Astrocyte (in vitro differentiated cells and primary cell): Measurements from ENCODE around the gene BLVRA. TPM values are rescaled to one million over a fixed set of nuclear protein-coding genes. Genes with fewer than 3 reads are reported as not detected.
"Not testable (repeated sequence)": the region's sequence is repeated elsewhere in the genome, so short reads cannot be mapped to it uniquely, and the experiment has no call there.

Source experiments
- DNase-seq: peaks from one replicate; pipeline ENCODE4 v3.0.0-alpha.2; 2010; ENCODE audit warnings: low read depth
- FAIRE-seq: peaks from 2 replicates; lab custom pipeline; 2011; peaks lifted over from hg19 to GRCh38; lab: Jason Lieb, UNC
- H2AFZ ChIP-seq: 2 replicates; pipeline ENCODE4 v1.6.0; 2012; ENCODE audit warnings: low read depth, low read length, inconsistent platforms
- H3K27ac ChIP-seq: 2 replicates; pipeline ENCODE4 v1.5.1; 2011; ENCODE audit warnings: low read depth, low read length, inconsistent platforms
- H3K27me3 ChIP-seq: 2 replicates; pipeline ENCODE4 v1.6.0; 2011; ENCODE audit warnings: low read length, inconsistent platforms; ENCODE audit not compliant: insufficient read depth
- H3K36me3 ChIP-seq: 2 replicates; pipeline ENCODE4 v1.5.1; 2011; ENCODE audit warnings: low read length, inconsistent platforms; ENCODE audit not compliant: insufficient read depth
- H3K4me1 ChIP-seq: 2 replicates; pipeline ENCODE4 v1.5.1; 2011; ENCODE audit warnings: low read length, inconsistent platforms; ENCODE audit not compliant: insufficient read depth
- H3K4me2 ChIP-seq: 2 replicates; pipeline ENCODE4 v1.6.0; 2012; ENCODE audit warnings: low read length, inconsistent platforms
- H3K4me3 ChIP-seq: 2 replicates; pipeline ENCODE4 v1.5.1; 2011; ENCODE audit warnings: low read depth, mild to moderate bottlenecking, low read length, inconsistent platforms; ENCODE audit not compliant: insufficient read depth
- H3K79me2 ChIP-seq: 2 replicates; pipeline ENCODE4 v1.6.0; 2012; ENCODE audit warnings: mild to moderate bottlenecking, low read length, inconsistent platforms; ENCODE audit not compliant: insufficient read depth
- H3K9ac ChIP-seq: 2 replicates; pipeline ENCODE4 v1.6.0; 2012; ENCODE audit warnings: mild to moderate bottlenecking, low read length, inconsistent platforms
- H3K9me3 ChIP-seq: 2 replicates; pipeline ENCODE4 v1.5.1; 2012; ENCODE audit warnings: low read depth, mild to moderate bottlenecking, low read length, inconsistent platforms; ENCODE audit not compliant: insufficient read depth
- H4K20me1 ChIP-seq: 2 replicates; pipeline ENCODE4 v1.6.0; 2012; ENCODE audit warnings: low read length, inconsistent platforms; ENCODE audit not compliant: insufficient read depth
- H3K27ac Mint-ChIP-seq: one replicate; pipeline ENCODE4 v1.8.0; 2021; ENCODE audit warnings: mild to moderate bottlenecking, mixed read lengths; ENCODE audit not compliant: unreplicated experiment
- H3K27me3 Mint-ChIP-seq: one replicate; pipeline ENCODE4 v1.8.0; 2021; ENCODE audit warnings: low read depth, mixed read lengths; ENCODE audit not compliant: unreplicated experiment
- H3K36me3 Mint-ChIP-seq: one replicate; pipeline ENCODE4 v1.8.0; 2021; ENCODE audit warnings: low read depth, mixed read lengths; ENCODE audit not compliant: unreplicated experiment
- H3K4me1 Mint-ChIP-seq: one replicate; pipeline ENCODE4 v1.8.0; 2021; ENCODE audit warnings: low read depth, mixed read lengths; ENCODE audit not compliant: unreplicated experiment
- H3K4me3 Mint-ChIP-seq: one replicate; pipeline ENCODE4 v1.8.0; 2021; ENCODE audit warnings: mild to moderate bottlenecking, moderate library complexity, mixed read lengths; ENCODE audit not compliant: unreplicated experiment
- H3K9me3 Mint-ChIP-seq: one replicate; pipeline ENCODE4 v1.8.0; 2021; ENCODE audit warnings: mild to moderate bottlenecking, mixed read lengths; ENCODE audit not compliant: unreplicated experiment
- EZH2 ChIP-seq: IDR thresholded peaks from 2 replicates; pipeline ENCODE4 v1.6.1; 2012; ENCODE audit warnings: mild to moderate bottlenecking, low read length, inconsistent platforms; ENCODE audit not compliant: insufficient read depth
- total RNA-seq: library from RNA; stranded (reverse); gene quantifications from 2 replicates; pipeline ENCODE4 v1.2.1, GENCODE V29; 2021
- TF ChIP-seq, protein P1 (sequence below): IDR thresholded peaks from 2 replicates; pipeline ENCODE4 v1.5.1; 2011; ENCODE audit warnings: low read depth, mild to moderate bottlenecking, inconsistent platforms, low read length, moderate library complexity; ENCODE audit not compliant: insufficient read depth

The BLVRA gene
- total RNA-seq, 1 donor from 2014 or later = 48.9 TPM

DNA sequence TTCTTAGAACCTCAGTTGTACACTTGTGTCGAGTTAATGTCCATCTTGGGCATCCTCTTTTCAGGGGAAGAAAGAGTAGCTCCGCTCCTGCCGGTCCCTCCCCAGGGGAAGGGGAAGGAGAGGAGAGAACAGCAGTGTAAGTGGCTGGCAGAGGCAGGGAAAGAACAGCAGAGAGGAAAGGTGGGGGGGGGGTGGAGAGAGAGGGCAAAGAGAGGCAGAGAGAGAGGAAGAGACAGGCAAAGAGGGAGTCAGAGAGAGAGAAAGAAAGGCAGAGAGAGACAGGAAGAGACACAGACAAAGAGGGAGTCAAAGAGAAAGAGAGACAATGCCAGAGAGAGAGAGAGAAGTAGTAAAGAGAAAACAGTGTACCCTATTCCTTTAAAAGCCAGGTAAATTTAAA lies 56.9 kb downstream of the BLVRA start:
- Mint-ChIP-seq H3K27me3 (no peaks in the 10 kb centered on the region), H3K4me1 (peaks cover 4% of the 10 kb centered on the region), H3K27ac (no peak overlapping the region), H3K4me3 (no peak overlapping the region), H3K9me3 (peaks cover 7% of the 10 kb centered on the region), H3K36me3 (peaks cover 8% of the 10 kb centered on the region)
- Histone ChIP-seq H3K4me2 (no peak overlapping the region), H3K27me3 (peaks cover 9% of the 10 kb centered on the region), H3K9ac (no peak overlapping the region), H3K9me3 (peaks cover 2% of the 10 kb centered on the region), H3K4me1 (no peaks in the 10 kb centered on the region), H3K4me3 (no peak overlapping the region), H3K27ac (no peak overlapping the region), H2AFZ (no peak overlapping the region), H4K20me1 (no peaks in the 10 kb centered on the region), H3K79me2 (no peaks in the 10 kb centered on the region), H3K36me3 (no peaks in the 10 kb centered on the region)
- FAIRE-seq (no peak), DNase-seq (no peak)
- no peak for TF ChIP-seq EZH2
- TF ChIP-seq, protein P1, sequence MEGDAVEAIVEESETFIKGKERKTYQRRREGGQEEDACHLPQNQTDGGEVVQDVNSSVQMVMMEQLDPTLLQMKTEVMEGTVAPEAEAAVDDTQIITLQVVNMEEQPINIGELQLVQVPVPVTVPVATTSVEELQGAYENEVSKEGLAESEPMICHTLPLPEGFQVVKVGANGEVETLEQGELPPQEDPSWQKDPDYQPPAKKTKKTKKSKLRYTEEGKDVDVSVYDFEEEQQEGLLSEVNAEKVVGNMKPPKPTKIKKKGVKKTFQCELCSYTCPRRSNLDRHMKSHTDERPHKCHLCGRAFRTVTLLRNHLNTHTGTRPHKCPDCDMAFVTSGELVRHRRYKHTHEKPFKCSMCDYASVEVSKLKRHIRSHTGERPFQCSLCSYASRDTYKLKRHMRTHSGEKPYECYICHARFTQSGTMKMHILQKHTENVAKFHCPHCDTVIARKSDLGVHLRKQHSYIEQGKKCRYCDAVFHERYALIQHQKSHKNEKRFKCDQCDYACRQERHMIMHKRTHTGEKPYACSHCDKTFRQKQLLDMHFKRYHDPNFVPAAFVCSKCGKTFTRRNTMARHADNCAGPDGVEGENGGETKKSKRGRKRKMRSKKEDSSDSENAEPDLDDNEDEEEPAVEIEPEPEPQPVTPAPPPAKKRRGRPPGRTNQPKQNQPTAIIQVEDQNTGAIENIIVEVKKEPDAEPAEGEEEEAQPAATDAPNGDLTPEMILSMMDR = no peak

DNA sequence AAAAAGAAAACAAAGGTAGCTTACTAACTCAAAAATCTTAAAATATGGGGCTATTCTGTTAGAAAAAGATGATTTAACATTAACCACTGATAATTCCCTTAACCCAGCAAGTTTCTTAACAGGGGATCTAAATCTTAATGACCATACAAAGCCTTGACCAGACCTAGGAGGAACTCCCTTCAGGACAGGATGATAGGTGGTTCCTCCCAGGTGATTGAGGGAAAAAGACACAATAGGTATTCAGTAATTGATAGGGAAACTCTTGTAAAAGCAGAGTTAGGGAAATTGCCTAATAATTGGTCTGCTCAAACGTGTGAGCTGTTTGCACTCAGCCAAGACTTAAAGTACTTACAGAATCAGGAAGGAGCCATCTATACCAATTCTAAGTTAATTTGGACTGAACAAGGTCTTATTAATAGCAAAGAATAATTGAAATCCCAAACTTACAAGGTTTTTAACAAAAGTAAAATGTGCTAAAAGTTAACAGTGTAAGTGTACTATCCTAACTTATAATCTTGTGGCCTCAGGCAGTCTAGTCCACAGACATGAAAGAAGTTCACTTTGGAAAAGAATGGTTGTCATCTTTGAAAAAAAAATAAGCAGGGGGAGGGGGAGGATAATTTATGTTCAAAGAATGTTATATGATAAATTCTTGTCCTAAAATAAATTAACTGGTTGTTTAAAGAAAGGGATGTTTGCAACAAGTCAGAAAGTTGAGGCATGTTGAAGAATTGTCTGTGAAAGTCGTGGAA lies 57.7 kb downstream of the BLVRA start:
- H4K20me1 ChIP-seq, DNase-seq, H3K27me3 ChIP-seq, H3K27ac ChIP-seq, H3K9me3 ChIP-seq, FAIRE-seq, H3K79me2 ChIP-seq, H3K4me3 Mint-ChIP-seq, H3K36me3 ChIP-seq, H3K4me1 Mint-ChIP-seq, H3K36me3 Mint-ChIP-seq, H2AFZ ChIP-seq, H3K4me1 ChIP-seq, H3K9me3 Mint-ChIP-seq, H3K4me3 ChIP-seq, H3K9ac ChIP-seq, H3K27ac Mint-ChIP-seq, H3K27me3 Mint-ChIP-seq, H3K4me2 ChIP-seq: not testable (repeated sequence)

DNA sequence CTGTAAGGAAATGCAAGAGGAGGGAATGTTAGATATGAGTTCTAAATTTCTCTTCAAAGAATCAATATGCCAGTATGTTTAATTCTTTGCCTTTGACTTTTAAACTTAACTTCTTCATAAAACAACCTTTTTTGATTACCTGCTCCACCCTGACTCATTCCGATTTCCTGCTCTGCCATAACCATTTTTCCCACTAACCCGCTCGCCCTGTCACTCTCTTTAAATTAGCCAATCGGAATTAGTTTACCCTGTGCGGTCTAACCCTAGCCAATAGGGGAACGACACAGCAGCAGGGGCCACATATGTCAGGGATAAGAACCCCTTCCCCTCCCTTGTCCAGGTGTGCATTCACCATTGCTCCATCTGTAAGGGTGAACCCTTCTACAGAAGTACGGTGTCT lies 64.9 kb downstream of the BLVRA start:
- H3K9me3 Mint-ChIP-seq, H3K4me3 ChIP-seq, H4K20me1 ChIP-seq, FAIRE-seq, H2AFZ ChIP-seq, H3K79me2 ChIP-seq, H3K36me3 ChIP-seq, H3K36me3 Mint-ChIP-seq, H3K9me3 ChIP-seq, H3K4me1 Mint-ChIP-seq, H3K27ac Mint-ChIP-seq, DNase-seq, H3K4me1 ChIP-seq, H3K4me2 ChIP-seq, H3K9ac ChIP-seq, H3K27ac ChIP-seq, H3K4me3 Mint-ChIP-seq: not testable (repeated sequence)
- H3K27me3 Mint-ChIP-seq = peaks cover 14% of the 10 kb centered on the region
- H3K27me3 ChIP-seq = peaks cover 19% of the 10 kb centered on the region
